GM23338 (cell line): ENCODE results near the gene KMT2E. TPM values are rescaled to one million over a fixed set of nuclear protein-coding genes. Genes with fewer than 3 reads are reported as not detected.

Experiments
- ATAC-seq: fragments of 200-7000 bp; cut with Tn5 transposase; 3 replicates; pipeline ENCODE4 v1.9.1; 2020
- DNase-seq: peaks from one replicate; pipeline ENCODE4 v3.0.0-alpha.2; 2015; ENCODE audit warnings: low spot score
- H2AFZ ChIP-seq: fragments of 200-600 bp; sonication (generic); 2 replicates; pipeline ENCODE4 v1.8.0; 2016; ENCODE audit warnings: antibody characterized with exemption, mild to moderate bottlenecking, moderate library complexity
- H3F3A ChIP-seq: fragments of 200-600 bp; sonication (generic); replicated peaks from 2 replicates; pipeline ENCODE4 v1.8.0; 2017; ENCODE audit warnings: antibody characterized with exemption, mixed run types, low read depth
- H3K27ac ChIP-seq: fragments of 200-600 bp; sonication (generic); 2 replicates; pipeline ENCODE4 v1.6.1; 2016; ENCODE audit warnings: low read depth
- H3K27me3 ChIP-seq: fragments of 200-600 bp; sonication (generic); 2 replicates; pipeline ENCODE4 v1.8.0; 2016; ENCODE audit warnings: mild to moderate bottlenecking, mixed run types, moderate library complexity; ENCODE audit not compliant: insufficient read depth
- H3K36me3 ChIP-seq: fragments of 200-600 bp; sonication (generic); 2 replicates; pipeline ENCODE4 v1.8.0; 2016; ENCODE audit warnings: mild to moderate bottlenecking; ENCODE audit not compliant: insufficient read depth
- H3K4me1 ChIP-seq: fragments of 200-600 bp; sonication (generic); 2 replicates; pipeline ENCODE4 v1.8.0; 2016; ENCODE audit warnings: mild to moderate bottlenecking, moderate library complexity; ENCODE audit not compliant: insufficient read depth
- H3K4me2 ChIP-seq: fragments of 200-600 bp; sonication (generic); 2 replicates; pipeline ENCODE4 v1.7.1; 2017; ENCODE audit warnings: mixed run types
- H3K4me3 ChIP-seq: fragments of 200-600 bp; sonication (generic); 2 replicates; pipeline ENCODE4 v1.6.1; 2016; ENCODE audit warnings: mixed run types
- H3K79me2 ChIP-seq: fragments of 200-600 bp; sonication (generic); replicated peaks from 2 replicates; pipeline ENCODE4 v1.8.0; 2017; ENCODE audit warnings: mild to moderate bottlenecking; ENCODE audit not compliant: insufficient read depth
- H3K9me2 ChIP-seq: fragments of 200-600 bp; sonication (generic); 2 replicates; pipeline ENCODE4 v1.8.0; 2017; ENCODE audit not compliant: insufficient read depth
- H4K20me1 ChIP-seq: fragments of 200-600 bp; sonication (generic); replicated peaks from 2 replicates; pipeline ENCODE4 v1.8.0; 2017; ENCODE audit warnings: mild to moderate bottlenecking; ENCODE audit not compliant: insufficient read depth
- H3K27ac Mint-ChIP-seq: 2 replicates; pipeline ENCODE4 v1.8.0; 2020; ENCODE audit warnings: inconsistent platforms, mild to moderate bottlenecking, moderate library complexity, mixed read lengths
- H3K27me3 Mint-ChIP-seq: 3 replicates; pipeline ENCODE4 v1.8.0; 2022; ENCODE audit warnings: low read depth, mild to moderate bottlenecking, moderate library complexity, mixed read lengths, inconsistent platforms; ENCODE audit not compliant: insufficient read depth, poor library complexity
- H3K36me3 Mint-ChIP-seq: 3 replicates; pipeline ENCODE4 v1.8.0; 2021; ENCODE audit warnings: low read depth, mild to moderate bottlenecking, inconsistent platforms, moderate library complexity, mixed read lengths
- H3K4me1 Mint-ChIP-seq: 3 replicates; pipeline ENCODE4 v1.8.0; 2020; ENCODE audit warnings: mild to moderate bottlenecking, inconsistent platforms, mixed read lengths
- H3K4me3 Mint-ChIP-seq: 3 replicates; pipeline ENCODE4 v1.8.0; 2021; ENCODE audit warnings: moderate library complexity, mild to moderate bottlenecking, inconsistent platforms, mixed read lengths
- H3K9me3 Mint-ChIP-seq: 3 replicates; pipeline ENCODE4 v1.8.0; 2020; ENCODE audit warnings: moderate library complexity, mild to moderate bottlenecking, inconsistent platforms, mixed read lengths
- CREB1 ChIP-seq: fragments of 250-450 bp; sonication (Bioruptor Pico); IDR thresholded peaks from 2 replicates; pipeline ENCODE4 v1.5.0; 2020; ENCODE audit warnings: low read depth, mild to moderate bottlenecking, moderate library complexity
- EZH2 ChIP-seq: fragments of 200-600 bp; sonication (generic); IDR thresholded peaks from one replicate; pipeline ENCODE4 v1.8.0; 2017; ENCODE audit warnings: antibody characterized with exemption, mild to moderate bottlenecking, low read depth; ENCODE audit not compliant: unreplicated experiment
- EZH2phosphoT487 ChIP-seq: fragments of 200-600 bp; sonication (generic); IDR thresholded peaks from one replicate; pipeline ENCODE4 v1.8.1; 2018; ENCODE audit warnings: antibody characterized with exemption; ENCODE audit not compliant: unreplicated experiment
- JUNB ChIP-seq: IDR thresholded peaks from one replicate; pipeline ENCODE4 v1.6.1; 2016; ENCODE audit warnings: antibody characterized with exemption; ENCODE audit not compliant: unreplicated experiment
- NANOG ChIP-seq: IDR thresholded peaks from 2 replicates; pipeline ENCODE4 v1.6.1; 2016; ENCODE audit warnings: antibody characterized with exemption, borderline replicate concordance
- STAT1 ChIP-seq: IDR thresholded peaks from one replicate; pipeline ENCODE4 v1.6.1; 2016; ENCODE audit warnings: antibody characterized with exemption; ENCODE audit not compliant: unreplicated experiment
- ZNF331 ChIP-seq: fragments of 250-450 bp; sonication (Bioruptor Pico); IDR thresholded peaks from 2 replicates; pipeline ENCODE4 v1.5.0; 2020; ENCODE audit warnings: low read depth, mild to moderate bottlenecking, moderate library complexity
- polyA plus RNA-seq: library from polyadenylated mRNA; unstranded; fragments of >200 nt; fragmentation: Nextera tagmentation; extraction: Ambion mirVana; gene quantifications from 2 replicates; pipeline ENCODE4 v1.2.1, GENCODE V29; 2016
- total RNA-seq: library from RNA; depleted of rRNA; stranded (reverse); fragments of >200 nt; shearing (Covaris generic); gene quantifications from 2 replicates; pipeline ENCODE4 v1.2.3, GENCODE V29; 2014
- TF ChIP-seq, protein P1 (sequence below): IDR thresholded peaks from one replicate; pipeline ENCODE4 v1.6.1; 2018; ENCODE audit warnings: antibody characterized with exemption; ENCODE audit not compliant: unreplicated experiment
- TF ChIP-seq, protein P2 (sequence below), 2 experiments: fragments of 200-600 bp in 1 of 2; sonication (generic) in 1 of 2; conservative IDR thresholded peaks; 2 replicates each; pipeline versions ENCODE4 v1.5.1 to v1.6.1; 2016 to 2017; ENCODE audit warnings: antibody characterized with exemption in 2 of 2, low read depth in 2 of 2, mild to moderate bottlenecking in 2 of 2, moderate library complexity in 1 of 2
- TF ChIP-seq, protein P3 (sequence below): IDR thresholded peaks from 2 replicates; pipeline ENCODE4 v1.6.1; 2016; ENCODE audit warnings: antibody characterized with exemption

The KMT2E gene
- total and polyA plus RNA-seq, 2 experiments from 2014 or later, result 50.2 to 70.9 TPM

DNA sequence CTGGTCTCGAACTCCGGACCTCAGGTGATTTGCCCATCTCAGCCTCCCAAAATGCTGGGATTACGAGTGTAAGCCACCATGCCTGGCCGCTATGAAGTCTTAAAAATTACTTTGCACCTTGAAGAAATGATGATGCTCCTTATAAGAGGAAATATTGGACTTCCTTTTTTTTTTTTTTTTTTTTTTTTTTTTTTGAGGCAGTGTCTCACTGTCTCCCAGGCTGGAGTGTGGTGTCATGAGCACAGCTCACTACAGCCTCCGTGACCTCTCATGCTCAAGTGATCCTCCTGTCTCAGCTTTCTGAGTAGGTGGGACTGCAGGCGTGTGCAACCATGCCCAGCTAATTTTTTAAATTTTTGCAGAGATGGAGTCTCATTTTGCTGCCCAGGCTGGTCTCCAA is 65.3 kb downstream of the KMT2E start (continued):
- TF ChIP-seq, protein P1, sequence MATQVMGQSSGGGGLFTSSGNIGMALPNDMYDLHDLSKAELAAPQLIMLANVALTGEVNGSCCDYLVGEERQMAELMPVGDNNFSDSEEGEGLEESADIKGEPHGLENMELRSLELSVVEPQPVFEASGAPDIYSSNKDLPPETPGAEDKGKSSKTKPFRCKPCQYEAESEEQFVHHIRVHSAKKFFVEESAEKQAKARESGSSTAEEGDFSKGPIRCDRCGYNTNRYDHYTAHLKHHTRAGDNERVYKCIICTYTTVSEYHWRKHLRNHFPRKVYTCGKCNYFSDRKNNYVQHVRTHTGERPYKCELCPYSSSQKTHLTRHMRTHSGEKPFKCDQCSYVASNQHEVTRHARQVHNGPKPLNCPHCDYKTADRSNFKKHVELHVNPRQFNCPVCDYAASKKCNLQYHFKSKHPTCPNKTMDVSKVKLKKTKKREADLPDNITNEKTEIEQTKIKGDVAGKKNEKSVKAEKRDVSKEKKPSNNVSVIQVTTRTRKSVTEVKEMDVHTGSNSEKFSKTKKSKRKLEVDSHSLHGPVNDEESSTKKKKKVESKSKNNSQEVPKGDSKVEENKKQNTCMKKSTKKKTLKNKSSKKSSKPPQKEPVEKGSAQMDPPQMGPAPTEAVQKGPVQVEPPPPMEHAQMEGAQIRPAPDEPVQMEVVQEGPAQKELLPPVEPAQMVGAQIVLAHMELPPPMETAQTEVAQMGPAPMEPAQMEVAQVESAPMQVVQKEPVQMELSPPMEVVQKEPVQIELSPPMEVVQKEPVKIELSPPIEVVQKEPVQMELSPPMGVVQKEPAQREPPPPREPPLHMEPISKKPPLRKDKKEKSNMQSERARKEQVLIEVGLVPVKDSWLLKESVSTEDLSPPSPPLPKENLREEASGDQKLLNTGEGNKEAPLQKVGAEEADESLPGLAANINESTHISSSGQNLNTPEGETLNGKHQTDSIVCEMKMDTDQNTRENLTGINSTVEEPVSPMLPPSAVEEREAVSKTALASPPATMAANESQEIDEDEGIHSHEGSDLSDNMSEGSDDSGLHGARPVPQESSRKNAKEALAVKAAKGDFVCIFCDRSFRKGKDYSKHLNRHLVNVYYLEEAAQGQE, result no peak

DNA sequence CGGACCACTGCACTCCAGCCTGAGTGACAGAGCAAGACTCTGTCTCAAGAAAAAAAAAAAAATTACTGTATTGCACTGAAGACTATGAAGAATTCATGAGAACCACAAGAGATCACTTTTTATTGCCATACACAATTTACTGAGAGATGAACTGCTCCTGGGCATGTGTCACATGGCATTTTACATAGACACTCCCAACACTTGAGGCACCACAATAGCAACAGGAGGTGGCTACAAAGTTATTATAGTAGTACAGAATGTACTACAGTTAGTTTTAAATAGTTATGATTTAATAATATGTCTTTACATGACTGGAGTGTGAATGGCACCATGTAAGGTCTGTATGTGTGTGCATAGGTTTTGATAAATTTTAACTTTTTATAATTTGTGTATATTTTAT is 70.6 kb downstream of the KMT2E start:
- H3F3A ChIP-seq, result 0 out of 2 replicates have a peak, but pooled peaks cover 3% of the 10 kb centered on the region
- no peak overlapping the region for H3K4me3 Mint-ChIP-seq
- peaks cover 4% of the 10 kb centered on the region for H3K27me3 Mint-ChIP-seq
- peaks cover 53% of the 10 kb centered on the region for H3K36me3 Mint-ChIP-seq
- H3K9me3 Mint-ChIP-seq, result no peaks in the 10 kb centered on the region
- H3K4me1 ChIP-seq, result no peaks in the 10 kb centered on the region
- no peaks in the 10 kb centered on the region for H3K4me1 Mint-ChIP-seq
- DNase-seq (no peak), ATAC-seq (no peak)
- no peak overlapping the region for H3K4me3 ChIP-seq
- peaks cover 9% of the 10 kb centered on the region for H4K20me1 ChIP-seq
- no peaks in the 10 kb centered on the region for H3K9me2 ChIP-seq
- H3K4me2 ChIP-seq, result no peak overlapping the region
- H3K27ac ChIP-seq, result no peak overlapping the region
- H3K79me2 ChIP-seq, result no peaks in the 10 kb centered on the region; the same call in 1 of the 2 replicates
- H3K27ac Mint-ChIP-seq, result no peak overlapping the region
- H3K36me3 ChIP-seq, result peaks cover 35% of the 10 kb centered on the region
- no peak overlapping the region for H2AFZ ChIP-seq
- H3K27me3 ChIP-seq, result no peaks in the 10 kb centered on the region
- TF ChIP-seq, protein P2, sequence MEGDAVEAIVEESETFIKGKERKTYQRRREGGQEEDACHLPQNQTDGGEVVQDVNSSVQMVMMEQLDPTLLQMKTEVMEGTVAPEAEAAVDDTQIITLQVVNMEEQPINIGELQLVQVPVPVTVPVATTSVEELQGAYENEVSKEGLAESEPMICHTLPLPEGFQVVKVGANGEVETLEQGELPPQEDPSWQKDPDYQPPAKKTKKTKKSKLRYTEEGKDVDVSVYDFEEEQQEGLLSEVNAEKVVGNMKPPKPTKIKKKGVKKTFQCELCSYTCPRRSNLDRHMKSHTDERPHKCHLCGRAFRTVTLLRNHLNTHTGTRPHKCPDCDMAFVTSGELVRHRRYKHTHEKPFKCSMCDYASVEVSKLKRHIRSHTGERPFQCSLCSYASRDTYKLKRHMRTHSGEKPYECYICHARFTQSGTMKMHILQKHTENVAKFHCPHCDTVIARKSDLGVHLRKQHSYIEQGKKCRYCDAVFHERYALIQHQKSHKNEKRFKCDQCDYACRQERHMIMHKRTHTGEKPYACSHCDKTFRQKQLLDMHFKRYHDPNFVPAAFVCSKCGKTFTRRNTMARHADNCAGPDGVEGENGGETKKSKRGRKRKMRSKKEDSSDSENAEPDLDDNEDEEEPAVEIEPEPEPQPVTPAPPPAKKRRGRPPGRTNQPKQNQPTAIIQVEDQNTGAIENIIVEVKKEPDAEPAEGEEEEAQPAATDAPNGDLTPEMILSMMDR (conservative IDR thresholded peaks at IDR 0.05; ENCODE audit: low read depth in 2 of 2), result no peak
- TF ChIP-seq JUNB, result no peak
- no peak for TF ChIP-seq EZH2
- TF ChIP-seq ZNF331 (CRISPR knock-in tag), result no peak
- TF ChIP-seq, protein P1, result no peak
- no peak for TF ChIP-seq CREB1
- no peak for TF ChIP-seq STAT1
- no peak for TF ChIP-seq EZH2phosphoT487
- TF ChIP-seq, protein P3, sequence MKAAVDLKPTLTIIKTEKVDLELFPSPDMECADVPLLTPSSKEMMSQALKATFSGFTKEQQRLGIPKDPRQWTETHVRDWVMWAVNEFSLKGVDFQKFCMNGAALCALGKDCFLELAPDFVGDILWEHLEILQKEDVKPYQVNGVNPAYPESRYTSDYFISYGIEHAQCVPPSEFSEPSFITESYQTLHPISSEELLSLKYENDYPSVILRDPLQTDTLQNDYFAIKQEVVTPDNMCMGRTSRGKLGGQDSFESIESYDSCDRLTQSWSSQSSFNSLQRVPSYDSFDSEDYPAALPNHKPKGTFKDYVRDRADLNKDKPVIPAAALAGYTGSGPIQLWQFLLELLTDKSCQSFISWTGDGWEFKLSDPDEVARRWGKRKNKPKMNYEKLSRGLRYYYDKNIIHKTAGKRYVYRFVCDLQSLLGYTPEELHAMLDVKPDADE, result no peak
- TF ChIP-seq NANOG, result no peak
